H9 (cell line): ENCODE measurements around the gene HAND2. TPM values are rescaled to one million over a fixed set of nuclear protein-coding genes. Genes with fewer than 3 reads are reported as not detected.

Experiments
- DNase-seq: peaks from one replicate; pipeline ENCODE4 v3.0.0-alpha.2; 2017
- H2AFZ ChIP-seq: one replicate; pipeline ENCODE4 v1.6.1; 2013; ENCODE audit warnings: mild to moderate bottlenecking, low read length, control low read depth, moderate library complexity
- H2AK5ac ChIP-seq: 2 replicates; pipeline ENCODE4 v1.6.1; 2013; ENCODE audit warnings: low read length, control low read depth, mixed read lengths; ENCODE audit not compliant: insufficient read length
- H2BK120ac ChIP-seq: one replicate; pipeline ENCODE4 v1.6.1; 2013; ENCODE audit warnings: low read depth, mild to moderate bottlenecking, low read length, control low read depth, inconsistent platforms; ENCODE audit not compliant: poor library complexity, severe bottlenecking
- H2BK12ac ChIP-seq: 2 replicates; pipeline ENCODE4 v1.6.1; 2013; ENCODE audit warnings: low read length, control low read depth, mixed read lengths, low read depth; ENCODE audit not compliant: insufficient read length
- H2BK15ac ChIP-seq: 2 replicates; pipeline ENCODE4 v1.6.1; 2013; ENCODE audit warnings: low read depth, low read length, control low read depth
- H2BK20ac ChIP-seq: one replicate; pipeline ENCODE4 v1.6.1; 2013; ENCODE audit warnings: low read depth, mild to moderate bottlenecking, low read length, control low read depth, inconsistent platforms; ENCODE audit not compliant: poor library complexity, severe bottlenecking
- H2BK5ac ChIP-seq: 2 replicates; pipeline ENCODE4 v1.6.1; 2013; ENCODE audit warnings: low read length, control low read depth, mixed read lengths; ENCODE audit not compliant: insufficient read length
- H3K14ac ChIP-seq: 2 replicates; pipeline ENCODE4 v1.6.1; 2013; ENCODE audit warnings: low read length, control low read depth; ENCODE audit not compliant: insufficient read depth
- H3K18ac ChIP-seq: 2 replicates; pipeline ENCODE4 v1.6.1; 2013; ENCODE audit warnings: low read depth, mild to moderate bottlenecking, mixed read lengths, low read length, control low read depth; ENCODE audit not compliant: insufficient read length
- H3K23ac ChIP-seq: 2 replicates; pipeline ENCODE4 v1.6.1; 2013; ENCODE audit warnings: low read length, control low read depth, mixed read lengths, low read depth; ENCODE audit not compliant: insufficient read length
- H3K23me2 ChIP-seq: 2 replicates; pipeline ENCODE4 v1.6.1; 2013; ENCODE audit warnings: low read depth, mild to moderate bottlenecking, mixed read lengths, low read length, control low read depth; ENCODE audit not compliant: insufficient read length, poor library complexity, severe bottlenecking
- H3K27ac ChIP-seq: 2 replicates; pipeline ENCODE4 v1.5.1; 2013; ENCODE audit warnings: low read length, control low read depth, mixed read lengths, low read depth; ENCODE audit not compliant: insufficient read length
- H3K27me3 ChIP-seq: 2 replicates; pipeline ENCODE4 v1.6.1; 2013; ENCODE audit warnings: low read length, control low read depth, inconsistent platforms; ENCODE audit not compliant: insufficient read depth
- H3K4ac ChIP-seq: 2 replicates; pipeline ENCODE4 v1.6.1; 2013; ENCODE audit warnings: low read depth, mild to moderate bottlenecking, control low read depth, inconsistent platforms, low read length, moderate library complexity
- H3K4me1 ChIP-seq: 2 replicates; pipeline ENCODE4 v1.6.1; 2013; ENCODE audit warnings: low read length, control low read depth, inconsistent platforms; ENCODE audit not compliant: insufficient read depth
- H3K4me2 ChIP-seq: 2 replicates; pipeline ENCODE4 v1.6.1; 2013; ENCODE audit warnings: low read length, control low read depth, mixed read lengths; ENCODE audit not compliant: insufficient read length, insufficient read depth
- H3K56ac ChIP-seq: 2 replicates; pipeline ENCODE4 v1.6.1; 2013; ENCODE audit warnings: low read depth, mild to moderate bottlenecking, mixed read lengths, low read length, control low read depth; ENCODE audit not compliant: insufficient read length
- H3K79me1 ChIP-seq: 2 replicates; pipeline ENCODE4 v1.6.1; 2013; ENCODE audit warnings: low read depth, mild to moderate bottlenecking, moderate library complexity, low read length, control low read depth, inconsistent platforms; ENCODE audit not compliant: insufficient read depth, poor library complexity, severe bottlenecking
- H3K79me2 ChIP-seq: 2 replicates; pipeline ENCODE4 v1.6.1; 2013; ENCODE audit warnings: low read length, control low read depth, inconsistent platforms; ENCODE audit not compliant: insufficient read depth
- H3K9ac ChIP-seq: 2 replicates; pipeline ENCODE4 v1.6.1; 2013; ENCODE audit warnings: low read length, control low read depth, mixed read lengths; ENCODE audit not compliant: insufficient read length; ENCODE audit errors: extremely low read depth
- H3K9me3 ChIP-seq: one replicate; pipeline ENCODE4 v1.6.1; 2013; ENCODE audit warnings: low read depth, low read length, inconsistent platforms; ENCODE audit not compliant: control insufficient read depth
- H3T11ph ChIP-seq: one replicate; pipeline ENCODE4 v1.6.1; 2013; ENCODE audit warnings: mild to moderate bottlenecking, low read length, control low read depth, inconsistent platforms
- H4K20me1 ChIP-seq: one replicate; pipeline ENCODE4 v1.6.1; 2013; ENCODE audit not compliant: control insufficient read depth, insufficient read length, insufficient read depth
- H4K5ac ChIP-seq: 2 replicates; pipeline ENCODE4 v1.6.1; 2013; ENCODE audit warnings: low read depth, mild to moderate bottlenecking, mixed read lengths, low read length, control low read depth; ENCODE audit not compliant: insufficient read length
- H4K8ac ChIP-seq: replicated peaks from 2 replicates; pipeline ENCODE4 v1.6.1; 2013; ENCODE audit warnings: low read length, control low read depth, mixed read lengths, low read depth; ENCODE audit not compliant: insufficient read length
- H4K91ac ChIP-seq: 2 replicates; pipeline ENCODE4 v1.6.1; 2013; ENCODE audit warnings: low read depth, mild to moderate bottlenecking, moderate library complexity, mixed read lengths, low read length, control low read depth; ENCODE audit not compliant: insufficient read length
- H3K27ac Mint-ChIP-seq, 3 experiments: 2 replicates in 2 of 3; 3 replicates in 1 of 3; pipeline ENCODE4 v1.8.0; 2020 to 2021; ENCODE audit warnings: mixed read lengths in 3 of 3, mild to moderate bottlenecking in 1 of 3, moderate library complexity in 1 of 3
- H3K27me3 Mint-ChIP-seq: 2 replicates; pipeline ENCODE4 v1.8.0; 2021; ENCODE audit warnings: low read depth, mild to moderate bottlenecking, moderate library complexity, mixed read lengths
- H3K36me3 Mint-ChIP-seq, 3 experiments: 2 replicates in 2 of 3; 3 replicates in 1 of 3; pipeline ENCODE4 v1.8.0; 2020 to 2021; ENCODE audit warnings: low read depth in 3 of 3, mixed read lengths in 3 of 3; ENCODE audit not compliant: insufficient read depth in 1 of 3
- H3K4me1 Mint-ChIP-seq, 2 experiments: 2 replicates each; pipeline ENCODE4 v1.8.0; 2020; ENCODE audit warnings: mixed read lengths in 2 of 2
- H3K4me3 Mint-ChIP-seq, 2 experiments: 2 replicates in 1 of 2; 3 replicates in 1 of 2; pipeline ENCODE4 v1.8.0; 2020 to 2021; ENCODE audit warnings: mild to moderate bottlenecking in 2 of 2, mixed read lengths in 2 of 2, moderate library complexity in 1 of 2
- H3K9me3 Mint-ChIP-seq, 2 experiments: 2 replicates in 1 of 2; 3 replicates in 1 of 2; pipeline ENCODE4 v1.8.0; 2020; ENCODE audit warnings: mild to moderate bottlenecking in 2 of 2, mixed read lengths in 2 of 2, moderate library complexity in 1 of 2
- CTCF ChIP-seq: fragments of 200-600 bp; sonication (generic); conservative IDR thresholded peaks from 3 replicates; pipeline ENCODE4 v1.8.0; 2021; ENCODE audit warnings: antibody characterized with exemption, mild to moderate bottlenecking
- WGBS: extraction: QIAGEN DNeasy Blood & Tissue Kit; methylation state at CpG from one replicate; pipeline ENCODE4 v1.1.7; 2013; ENCODE audit warnings: missing lambda C conversion rate, low lambda C conversion rate, mixed read lengths; ENCODE audit not compliant: insufficient read length; ENCODE audit errors: extremely low coverage; 5-methylcytosine and 5-hydroxymethylcytosine counted together
- total RNA-seq: library from RNA; stranded (reverse); gene quantifications from 2 replicates; pipeline ENCODE4 v1.2.1, GENCODE V29; 2021

The HAND2 gene
- total RNA-seq, 1 experiment from 2014 or later = not detected

GRCh38 chr4:173573725-173574124 is 43.7 kb upstream of the HAND2 start:
- no CpG with 5 or more reads among the region's 1 CpG for WGBS
- Mint-ChIP-seq H3K27ac (no peak overlapping the region), H3K9me3 (no peaks in the 10 kb centered on the region), H3K4me3 (no peak overlapping the region), H3K27me3 (no peaks in the 10 kb centered on the region), H3K4me1 (peaks cover 0 to 3% of the 10 kb centered on the region in 2 experiments; a peak in 1 of 4 replicates), H3K36me3 (no peaks in the 10 kb centered on the region)
- H3K9me3 ChIP-seq = no peaks in the 10 kb centered on the region
- H3K79me2 ChIP-seq = no peaks in the 10 kb centered on the region
- H3K23ac ChIP-seq = no peak overlapping the region
- H4K91ac ChIP-seq = no peak overlapping the region
- no peak overlapping the region for H4K5ac ChIP-seq
- no peak overlapping the region for H2AK5ac ChIP-seq
- no peak overlapping the region for H2BK20ac ChIP-seq
- H3K4ac ChIP-seq = no peak overlapping the region
- no peak overlapping the region for H2BK12ac ChIP-seq
- H3K4me2 ChIP-seq = no peak overlapping the region
- no peaks in the 10 kb centered on the region for H4K20me1 ChIP-seq
- DNase-seq = no peak
- H3K56ac ChIP-seq = no peak overlapping the region
- H3K27me3 ChIP-seq = no peaks in the 10 kb centered on the region
- no peak overlapping the region for H3K14ac ChIP-seq
- H3K4me1 ChIP-seq = no peaks in the 10 kb centered on the region
- no peak overlapping the region for H3K27ac ChIP-seq
- H3K23me2 ChIP-seq = no peaks in the 10 kb centered on the region
- H3K18ac ChIP-seq = no peak overlapping the region
- no peak overlapping the region for H2AFZ ChIP-seq
- no peak overlapping the region for H2BK120ac ChIP-seq
- no peak overlapping the region for H2BK15ac ChIP-seq
- no peaks in the 10 kb centered on the region for H3K79me1 ChIP-seq
- no peak for TF ChIP-seq CTCF
- no peak overlapping the region for H4K8ac ChIP-seq
- H2BK5ac ChIP-seq = no peak overlapping the region
- H3K9ac ChIP-seq = no peak overlapping the region
- no peak overlapping the region for H3T11ph ChIP-seq
